Chondrocyte (in vitro differentiated cells): Measurements from ENCODE around the gene XAB2. TPM values are rescaled to one million over a fixed set of nuclear protein-coding genes. Genes with fewer than 3 reads are reported as not detected.

Experiments
- DNase-seq: peaks from one replicate; pipeline ENCODE4 v3.0.0; 2021; ENCODE audit warnings: mixed read lengths, low spot score
- H3K27ac Mint-ChIP-seq: one replicate; pipeline ENCODE4 v1.8.0; 2021; ENCODE audit warnings: mild to moderate bottlenecking, moderate library complexity, mixed read lengths; ENCODE audit not compliant: unreplicated experiment
- H3K27me3 Mint-ChIP-seq: 2 replicates; pipeline ENCODE4 v1.8.0; 2021; ENCODE audit warnings: low read depth, mixed read lengths
- H3K36me3 Mint-ChIP-seq: 2 replicates; pipeline ENCODE4 v1.8.0; 2021; ENCODE audit warnings: low read depth, mixed read lengths
- H3K4me1 Mint-ChIP-seq: 2 replicates; pipeline ENCODE4 v1.8.0; 2021; ENCODE audit warnings: low read depth, mild to moderate bottlenecking, mixed read lengths
- H3K4me3 Mint-ChIP-seq: one replicate; pipeline ENCODE4 v1.8.0; 2021; ENCODE audit warnings: mild to moderate bottlenecking, moderate library complexity, mixed read lengths; ENCODE audit not compliant: unreplicated experiment
- H3K9me3 Mint-ChIP-seq: 2 replicates; pipeline ENCODE4 v1.8.0; 2021; ENCODE audit warnings: low read depth, mixed read lengths
- total RNA-seq: library from RNA; stranded (reverse); gene quantifications from 3 replicates; pipeline ENCODE4 v1.2.1, GENCODE V29; 2021
- TF ChIP-seq, protein P1 (sequence below): fragments of 200-600 bp; sonication (generic); IDR thresholded peaks from 2 replicates; pipeline ENCODE4 v1.5.0; 2021; ENCODE audit warnings: antibody characterized with exemption, mild to moderate bottlenecking, moderate library complexity

The XAB2 gene
- total RNA-seq, 1 donor from 2014 or later: 27.4 TPM

GRCh38 chr19:7674010-7675005, 45.0 kb upstream of the XAB2 start:
- no peak for DNase-seq
- Mint-ChIP-seq H3K4me3 (no peak overlapping the region), H3K36me3 (no peaks in the 10 kb centered on the region), H3K4me1 (peaks cover 5% of the 10 kb centered on the region), H3K27me3 (peaks cover 47% of the 10 kb centered on the region), H3K27ac (no peak overlapping the region), H3K9me3 (peaks cover 4% of the 10 kb centered on the region)
- TF ChIP-seq, protein P1, sequence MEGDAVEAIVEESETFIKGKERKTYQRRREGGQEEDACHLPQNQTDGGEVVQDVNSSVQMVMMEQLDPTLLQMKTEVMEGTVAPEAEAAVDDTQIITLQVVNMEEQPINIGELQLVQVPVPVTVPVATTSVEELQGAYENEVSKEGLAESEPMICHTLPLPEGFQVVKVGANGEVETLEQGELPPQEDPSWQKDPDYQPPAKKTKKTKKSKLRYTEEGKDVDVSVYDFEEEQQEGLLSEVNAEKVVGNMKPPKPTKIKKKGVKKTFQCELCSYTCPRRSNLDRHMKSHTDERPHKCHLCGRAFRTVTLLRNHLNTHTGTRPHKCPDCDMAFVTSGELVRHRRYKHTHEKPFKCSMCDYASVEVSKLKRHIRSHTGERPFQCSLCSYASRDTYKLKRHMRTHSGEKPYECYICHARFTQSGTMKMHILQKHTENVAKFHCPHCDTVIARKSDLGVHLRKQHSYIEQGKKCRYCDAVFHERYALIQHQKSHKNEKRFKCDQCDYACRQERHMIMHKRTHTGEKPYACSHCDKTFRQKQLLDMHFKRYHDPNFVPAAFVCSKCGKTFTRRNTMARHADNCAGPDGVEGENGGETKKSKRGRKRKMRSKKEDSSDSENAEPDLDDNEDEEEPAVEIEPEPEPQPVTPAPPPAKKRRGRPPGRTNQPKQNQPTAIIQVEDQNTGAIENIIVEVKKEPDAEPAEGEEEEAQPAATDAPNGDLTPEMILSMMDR: no peak

DNA sequence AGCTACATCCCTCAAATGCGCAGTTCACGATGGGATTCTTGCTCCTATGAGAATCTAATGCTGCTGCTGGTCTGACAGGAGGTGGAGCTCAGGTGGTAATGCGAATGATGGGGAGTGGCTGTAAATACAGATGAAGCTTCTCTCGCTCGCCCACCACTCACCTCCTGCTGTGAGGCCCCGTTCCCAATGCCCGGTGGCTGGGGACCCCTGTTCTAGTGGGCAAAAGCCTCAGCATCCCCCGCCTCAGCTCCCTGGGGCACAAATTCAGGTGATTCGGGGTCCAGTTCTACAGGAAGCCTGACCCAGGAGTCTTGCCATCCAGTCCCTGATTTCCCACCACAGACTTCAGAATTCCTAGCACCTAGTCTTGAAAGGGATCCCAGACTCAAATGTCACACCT, 43.2 kb upstream of the XAB2 start:
- Mint-ChIP-seq H3K4me1 (peaks cover 5% of the 10 kb centered on the region), H3K27me3 (peaks cover 47% of the 10 kb centered on the region), H3K36me3 (no peaks in the 10 kb centered on the region), H3K4me3 (no peak overlapping the region), H3K9me3 (peaks cover 4% of the 10 kb centered on the region), H3K27ac (no peak overlapping the region)
- DNase-seq: no peak
- TF ChIP-seq, protein P1: no peak

DNA sequence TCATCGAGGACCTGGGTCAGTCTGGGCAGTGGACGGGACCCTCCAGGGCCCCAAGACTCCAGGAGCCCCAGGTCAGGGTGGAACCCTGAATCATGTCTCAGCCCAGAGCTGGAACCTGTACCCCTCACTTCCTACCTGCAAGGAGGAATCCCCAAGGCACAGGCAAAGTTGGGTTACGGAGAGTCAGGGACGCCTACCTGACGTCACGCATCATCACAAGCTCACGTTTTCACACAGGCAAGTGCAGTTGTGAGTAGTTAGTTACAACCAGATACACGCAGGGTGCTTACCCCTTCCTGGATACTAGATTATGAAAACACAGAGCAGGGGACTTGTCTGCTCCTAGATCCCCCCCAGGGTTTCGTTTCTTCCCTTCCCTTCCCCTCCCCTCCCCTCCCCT, 41.4 kb upstream of the XAB2 start:
- TF ChIP-seq, protein P1: no peak
- H3K36me3 Mint-ChIP-seq: no peaks in the 10 kb centered on the region
- H3K27me3 Mint-ChIP-seq: peaks cover 40% of the 10 kb centered on the region
- no peak for DNase-seq
- peaks cover 5% of the 10 kb centered on the region for H3K4me1 Mint-ChIP-seq
- no peak overlapping the region for H3K27ac Mint-ChIP-seq
- no peak overlapping the region for H3K4me3 Mint-ChIP-seq
- H3K9me3 Mint-ChIP-seq: peaks cover 4% of the 10 kb centered on the region

- Mint-ChIP-seq H3K36me3 (no peaks in the 10 kb centered on the region), H3K27me3 (peaks cover 40% of the 10 kb centered on the region), H3K27ac (no peak overlapping the region), H3K9me3 (peaks cover 4% of the 10 kb centered on the region), H3K4me1 (peaks cover 5% of the 10 kb centered on the region), H3K4me3 (peak overlapping the region; percentile 64)
- TF ChIP-seq, protein P1: no peak
- no peak for DNase-seq
Measured at GRCh38 chr19:7670150-7670783, 40.9 kb upstream of the XAB2 start.

DNA sequence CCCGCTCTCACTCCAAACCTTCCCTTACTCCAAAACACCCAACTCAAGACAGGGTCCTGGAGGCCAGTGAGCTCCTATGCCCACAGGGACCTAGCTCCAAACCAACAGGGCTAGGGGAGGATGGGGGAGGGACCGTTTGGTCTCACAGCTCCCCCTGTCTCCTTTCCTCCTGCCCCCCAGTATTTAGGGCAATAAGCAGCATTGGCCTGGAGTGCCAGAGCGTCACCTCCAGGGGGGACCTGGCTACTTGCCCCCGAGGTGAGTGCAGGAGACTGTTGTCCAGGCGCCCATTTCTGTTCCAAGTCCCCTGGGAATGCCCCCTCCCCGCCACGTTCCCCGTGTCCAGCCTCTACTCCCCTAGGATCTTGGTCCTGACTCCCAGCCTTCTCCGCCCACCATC, 40.3 kb upstream of the XAB2 start:
- peaks cover 40% of the 10 kb centered on the region for H3K27me3 Mint-ChIP-seq
- no peaks in the 10 kb centered on the region for H3K36me3 Mint-ChIP-seq
- H3K9me3 Mint-ChIP-seq: peaks cover 4% of the 10 kb centered on the region
- H3K4me3 Mint-ChIP-seq: no peak overlapping the region
- H3K4me1 Mint-ChIP-seq: peaks cover 5% of the 10 kb centered on the region
- TF ChIP-seq, protein P1: no peak
- no peak overlapping the region for H3K27ac Mint-ChIP-seq
- no peak for DNase-seq
